Measurements from ENCODE around the gene RPS19BP1.
A peak's percentile ranks its signal among the peaks of the same experiment; 100 is the strongest.

RPS19BP1 gene, protein sequence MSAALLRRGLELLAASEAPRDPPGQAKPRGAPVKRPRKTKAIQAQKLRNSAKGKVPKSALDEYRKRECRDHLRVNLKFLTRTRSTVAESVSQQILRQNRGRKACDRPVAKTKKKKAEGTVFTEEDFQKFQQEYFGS

DNA sequence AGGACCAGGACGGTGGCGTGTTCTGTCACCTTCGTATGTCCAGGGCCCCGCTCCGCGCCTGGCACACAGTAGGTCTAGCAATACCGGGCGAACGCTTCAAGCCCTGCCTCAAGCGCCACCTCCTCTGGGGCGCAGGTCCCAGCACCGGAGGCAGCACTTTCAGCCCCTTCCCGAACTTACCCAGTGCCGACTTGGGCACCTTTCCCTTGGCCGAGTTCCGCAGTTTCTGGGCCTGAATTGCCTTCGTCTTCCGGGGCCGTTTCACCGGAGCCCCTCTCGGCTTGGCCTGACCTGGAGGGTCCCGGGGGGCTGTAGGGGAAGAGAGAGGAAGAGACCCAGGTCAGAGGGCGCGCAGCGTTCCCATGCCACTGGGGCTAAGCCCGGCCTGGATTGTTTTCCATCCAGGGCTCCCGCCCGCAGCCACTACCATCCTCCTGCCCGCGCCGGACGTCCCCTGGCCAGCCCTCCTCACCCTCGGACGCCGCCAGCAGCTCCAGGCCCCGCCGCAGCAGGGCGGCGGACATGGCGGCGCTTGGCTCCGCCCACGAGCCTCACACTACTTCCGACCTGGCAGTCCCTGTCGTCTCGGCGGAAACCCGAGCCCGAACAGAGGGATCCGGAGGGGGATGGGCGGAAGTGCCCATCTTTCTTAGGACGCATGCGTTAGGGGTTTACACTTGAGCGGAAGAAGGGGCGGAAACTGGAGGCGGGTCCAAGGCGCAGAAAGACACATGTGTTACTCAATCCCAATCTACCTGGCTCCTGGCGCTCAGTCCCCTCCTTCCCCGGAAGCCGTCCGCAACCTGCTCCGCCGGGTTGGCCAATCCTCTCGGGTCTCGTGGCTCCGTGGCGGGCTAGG is at the start of gene RPS19BP1:
TSS of gene RPS19BP1 (minus strand) at position 534 of the 859 bp plus-strand sequence. CDS start at position 524, 10 bp downstream.
- DNase-seq (ENCODE audit: low read depth) = peak; percentile 97

- no peak for DNase-seq (ENCODE audit: low read depth)
These were observed 48.8 kb upstream of the RPS19BP1 start for GRCh38 chr22:39581303-39581702.

DNA sequence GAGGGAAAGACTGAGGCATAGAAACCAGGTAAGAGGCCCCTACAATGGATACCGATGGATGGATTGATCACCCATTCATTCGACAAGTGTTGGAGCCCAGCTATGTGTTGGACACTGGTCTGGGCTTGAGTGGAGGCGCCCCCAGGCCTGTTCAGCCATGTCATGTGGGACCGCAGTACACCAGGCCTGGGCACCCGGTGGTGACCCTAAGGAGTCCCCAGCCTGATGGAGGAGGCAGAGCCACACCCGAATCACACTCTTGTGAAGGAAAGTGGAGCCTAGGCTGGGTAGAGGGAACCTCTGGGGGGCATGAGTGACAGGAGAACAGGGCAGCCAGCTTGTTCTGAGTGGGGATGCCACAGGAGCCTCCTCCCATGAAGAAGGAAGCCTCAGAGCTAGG is 48.2 kb upstream of the RPS19BP1 start:
- DNase-seq (ENCODE audit: low read depth) = no peak

DNA sequence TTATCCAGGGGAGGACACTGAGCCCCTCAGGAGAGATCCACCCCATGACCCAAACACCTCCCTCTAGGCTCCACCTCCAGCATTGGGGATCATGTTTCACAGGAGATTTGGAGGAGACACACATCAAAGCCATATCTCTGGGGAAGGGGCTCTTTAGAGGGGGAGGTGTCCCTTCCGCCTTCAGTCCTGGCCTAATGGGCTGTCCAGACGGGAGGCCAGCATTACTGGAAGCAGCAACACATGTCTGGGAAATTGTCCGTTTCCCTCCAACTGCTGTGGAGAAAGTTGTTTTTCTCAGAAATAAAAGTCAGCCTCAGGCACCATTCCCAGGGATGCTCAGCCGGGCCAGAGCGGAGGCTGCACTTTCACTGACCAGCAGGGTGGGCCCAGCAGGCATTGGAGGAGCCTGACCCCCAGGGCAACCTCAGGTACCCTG is 47.5 kb upstream of the RPS19BP1 start:
- DNase-seq (ENCODE audit: low read depth) = no peak

DNA sequence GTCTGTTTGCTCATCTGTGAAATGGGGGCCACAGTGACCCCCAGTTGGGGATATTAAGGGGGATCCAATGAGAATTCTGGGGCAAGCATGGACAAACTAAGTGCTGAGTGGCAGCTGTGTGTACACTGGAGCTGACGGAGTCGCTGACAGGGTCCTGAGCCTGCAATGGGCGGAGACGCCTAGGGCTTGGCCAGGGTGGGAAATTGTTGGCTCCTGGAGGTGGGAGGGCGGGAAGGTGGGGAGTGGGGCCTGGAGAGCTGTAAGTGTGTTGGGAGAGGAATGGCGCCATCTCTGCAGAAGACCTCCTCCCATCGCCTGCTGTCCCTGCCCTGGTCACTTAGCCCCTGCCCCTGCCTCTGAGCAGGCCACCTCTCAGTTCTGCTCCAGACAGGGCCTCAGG is 45.4 kb upstream of the RPS19BP1 start:
- no peak for DNase-seq (ENCODE audit: low read depth)

DNA sequence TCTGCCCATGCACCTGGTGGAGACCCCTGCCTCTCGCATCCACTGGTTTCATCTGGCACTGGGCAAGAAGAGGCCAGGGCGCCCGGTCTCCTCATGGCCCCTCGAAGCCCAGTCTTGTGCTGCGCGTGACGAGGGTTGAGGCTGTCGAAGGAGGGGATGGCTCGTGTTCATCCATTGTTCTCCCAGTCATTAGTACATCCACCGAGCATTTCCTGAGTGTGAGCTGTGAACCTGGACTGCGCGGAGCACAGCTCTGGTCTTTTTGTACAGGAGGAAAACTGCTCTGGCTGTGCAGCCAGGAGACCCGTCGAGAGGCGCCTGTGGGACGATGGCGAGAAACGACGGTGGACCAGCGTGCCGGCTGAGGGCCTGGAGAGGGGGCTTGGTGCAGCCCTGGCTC is 44.8 kb upstream of the RPS19BP1 start:
- no peak for DNase-seq (ENCODE audit: low read depth)

DNA sequence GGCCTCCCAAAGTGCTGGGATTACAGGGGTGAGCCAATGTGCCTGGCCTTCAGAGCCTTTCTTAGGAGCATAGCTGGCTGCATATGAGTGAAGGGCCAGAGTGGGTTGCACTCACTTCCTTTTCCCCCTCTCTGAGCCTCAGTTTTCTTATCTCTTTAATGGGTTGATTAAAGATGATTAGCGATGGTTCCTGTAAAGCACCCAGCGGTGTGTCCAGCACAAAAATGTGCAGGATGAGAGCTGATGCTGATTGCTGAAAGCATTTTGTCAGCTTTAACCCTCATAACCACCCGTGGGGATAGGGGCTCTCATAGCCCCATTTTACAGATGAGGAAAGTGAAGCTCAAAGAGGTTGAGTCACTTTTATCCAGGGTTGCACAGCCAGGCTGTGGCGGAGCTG is 43.5 kb upstream of the RPS19BP1 start:
- DNase-seq (ENCODE audit: low read depth) = no peak

DNA sequence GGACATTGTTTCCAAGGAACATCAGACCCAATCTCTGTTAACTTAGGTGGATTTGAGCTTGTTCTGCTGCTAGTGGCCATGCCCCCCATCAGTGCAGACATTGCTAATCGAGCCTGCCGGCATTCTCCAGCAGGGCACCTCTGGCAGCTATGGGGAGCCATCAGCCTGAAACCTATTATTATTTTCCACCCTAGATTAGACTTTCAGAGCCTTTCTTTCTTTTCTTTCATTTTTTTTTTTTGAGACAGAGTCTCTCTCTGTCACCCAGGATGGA is 42.9 kb upstream of the RPS19BP1 start:
- no peak for DNase-seq (ENCODE audit: low read depth)

- peak; percentile 83 for DNase-seq (ENCODE audit: low read depth)
These were observed 42.4 kb upstream of the RPS19BP1 start for GRCh38 chr22:39574779-39575551.

GRCh38 chr22:39571538-39571937 is 39.0 kb upstream of the RPS19BP1 start:
- no peak for DNase-seq (ENCODE audit: low read depth)

- DNase-seq (ENCODE audit: low read depth) = no peak
These were observed 38.1 kb upstream of the RPS19BP1 start, which contains the start of gene CACNA1I for GRCh38 chr22:39570665-39571064. CACNA1I (plus strand) TSS chr22:39570753; CDS start chr22:39570753, 0 bp downstream.

GRCh38 chr22:39570226-39570625 is 37.7 kb upstream of the RPS19BP1 start:
- DNase-seq (ENCODE audit: low read depth) = no peak

DNA sequence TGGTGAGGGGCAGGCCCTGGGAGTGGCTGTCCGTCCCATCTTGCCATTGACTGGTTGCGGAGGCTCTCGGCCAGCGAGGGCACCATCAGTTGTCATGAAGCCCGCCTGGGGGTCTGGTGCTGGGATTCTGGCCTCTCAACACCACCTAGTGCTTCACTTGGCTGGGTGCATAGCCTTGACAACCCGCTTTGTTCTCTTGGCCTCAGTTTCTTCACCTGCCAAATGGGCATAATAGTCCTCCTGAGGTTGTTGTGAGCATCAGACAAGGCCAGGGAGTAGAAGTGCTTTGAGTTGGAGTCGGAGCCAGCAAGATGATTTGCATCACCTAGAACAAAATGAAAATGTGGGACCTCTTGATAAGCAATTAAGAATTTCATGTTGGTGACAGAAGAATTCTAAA is 36.5 kb upstream of the RPS19BP1 start:
- DNase-seq (ENCODE audit: low read depth) = no peak

DNA sequence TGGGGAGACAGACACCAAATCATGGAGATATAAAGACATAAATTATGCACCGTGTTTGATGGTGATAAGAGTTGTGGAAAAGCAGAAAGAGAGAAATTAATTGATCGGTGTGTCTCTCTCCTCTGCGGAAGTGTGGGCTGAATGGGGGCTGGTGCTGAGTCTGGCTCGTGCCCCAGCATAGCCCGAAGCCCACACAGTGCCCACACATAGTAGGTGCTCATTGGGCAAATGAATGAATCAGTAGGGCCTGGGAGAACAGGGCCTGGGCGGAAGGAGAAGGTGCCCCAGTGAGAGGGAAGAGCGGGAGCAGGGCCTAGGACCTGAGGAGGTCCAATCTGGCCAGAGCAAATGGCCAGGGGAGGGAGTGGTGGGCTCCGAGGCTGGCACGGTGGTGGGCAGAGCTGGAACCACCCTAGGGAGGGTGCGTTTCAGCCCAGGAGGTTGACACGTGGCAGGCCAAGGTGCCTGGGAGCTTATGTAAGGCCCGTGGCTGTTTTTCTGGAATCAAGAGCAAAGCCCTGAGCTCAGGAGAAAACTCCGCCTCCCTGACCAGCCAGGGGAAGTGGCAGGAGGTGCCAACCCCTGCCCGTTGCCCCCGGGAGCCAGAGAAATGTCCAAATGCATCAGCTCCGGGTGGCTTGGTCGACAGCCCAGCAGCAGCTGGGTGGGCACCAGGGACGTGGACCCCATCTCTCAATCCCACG is 35.9 kb upstream of the RPS19BP1 start:
- DNase-seq (ENCODE audit: low read depth) = no peak

DNA sequence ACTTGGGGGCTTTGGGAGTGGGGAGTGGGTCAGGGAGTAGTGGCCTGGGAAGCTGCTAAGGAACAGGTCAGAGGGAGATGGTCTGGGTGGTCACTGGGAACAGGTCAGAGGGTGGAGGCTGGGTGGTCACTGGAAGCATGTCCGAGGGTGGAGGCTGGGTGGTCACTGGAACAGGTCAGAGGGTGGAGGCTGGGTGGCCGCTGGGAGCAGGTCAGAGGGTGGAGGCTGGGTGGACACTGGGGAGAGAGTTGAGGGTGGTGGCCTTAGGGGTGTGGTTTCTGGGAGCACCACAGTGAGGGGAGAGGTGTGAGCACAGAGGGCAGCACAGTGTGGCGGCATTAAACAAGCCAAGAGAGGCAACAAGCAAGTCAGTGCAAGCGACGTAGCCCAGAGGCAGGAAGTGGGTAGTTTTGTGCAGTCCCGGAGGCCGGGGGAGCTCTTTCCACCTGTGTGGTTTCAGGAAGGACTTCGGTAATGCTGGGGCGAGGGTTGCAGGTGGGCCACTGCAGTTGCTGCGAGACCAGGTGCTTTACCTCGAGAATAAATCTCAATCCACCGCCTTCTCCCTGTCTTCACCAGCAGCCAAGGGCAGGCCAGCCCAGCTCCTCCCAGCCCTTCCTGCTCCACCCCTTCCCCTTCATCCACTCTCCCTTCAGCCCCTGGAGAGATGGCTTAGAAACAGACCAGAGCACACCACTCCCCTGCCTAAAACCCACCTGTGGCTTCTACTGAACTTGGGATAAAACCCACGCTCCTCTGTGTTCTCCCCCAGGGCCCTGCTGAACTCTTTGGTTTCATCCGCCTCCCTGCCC is 34.8 kb upstream of the RPS19BP1 start:
- no peak for DNase-seq (ENCODE audit: low read depth)

DNA sequence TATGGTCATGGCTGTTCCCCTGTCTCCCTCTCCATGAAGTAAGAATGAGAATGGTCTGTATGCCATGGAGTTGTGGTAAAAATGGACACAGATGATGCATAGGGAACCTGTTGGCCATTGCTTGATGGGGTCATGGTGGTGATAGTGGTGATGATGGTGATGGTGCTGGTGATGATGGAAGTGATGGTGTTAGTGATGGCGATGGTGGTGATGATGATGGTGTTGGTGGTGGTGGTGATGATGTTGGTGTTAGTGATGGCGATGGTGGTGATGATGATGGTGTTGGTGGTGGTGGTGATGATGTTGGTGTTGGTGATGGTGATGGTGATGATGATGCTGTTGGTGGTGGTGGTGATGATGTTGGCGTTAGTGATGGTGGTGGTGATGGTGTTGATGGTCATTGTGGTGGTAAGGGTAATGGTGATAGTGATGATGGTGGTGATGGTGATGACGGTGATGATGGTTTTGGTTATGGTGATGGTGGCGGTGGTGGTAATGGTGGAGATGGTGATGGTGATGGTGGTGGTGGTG is 32.9 kb upstream of the RPS19BP1 start:
- DNase-seq (ENCODE audit: low read depth) = no peak

DNA sequence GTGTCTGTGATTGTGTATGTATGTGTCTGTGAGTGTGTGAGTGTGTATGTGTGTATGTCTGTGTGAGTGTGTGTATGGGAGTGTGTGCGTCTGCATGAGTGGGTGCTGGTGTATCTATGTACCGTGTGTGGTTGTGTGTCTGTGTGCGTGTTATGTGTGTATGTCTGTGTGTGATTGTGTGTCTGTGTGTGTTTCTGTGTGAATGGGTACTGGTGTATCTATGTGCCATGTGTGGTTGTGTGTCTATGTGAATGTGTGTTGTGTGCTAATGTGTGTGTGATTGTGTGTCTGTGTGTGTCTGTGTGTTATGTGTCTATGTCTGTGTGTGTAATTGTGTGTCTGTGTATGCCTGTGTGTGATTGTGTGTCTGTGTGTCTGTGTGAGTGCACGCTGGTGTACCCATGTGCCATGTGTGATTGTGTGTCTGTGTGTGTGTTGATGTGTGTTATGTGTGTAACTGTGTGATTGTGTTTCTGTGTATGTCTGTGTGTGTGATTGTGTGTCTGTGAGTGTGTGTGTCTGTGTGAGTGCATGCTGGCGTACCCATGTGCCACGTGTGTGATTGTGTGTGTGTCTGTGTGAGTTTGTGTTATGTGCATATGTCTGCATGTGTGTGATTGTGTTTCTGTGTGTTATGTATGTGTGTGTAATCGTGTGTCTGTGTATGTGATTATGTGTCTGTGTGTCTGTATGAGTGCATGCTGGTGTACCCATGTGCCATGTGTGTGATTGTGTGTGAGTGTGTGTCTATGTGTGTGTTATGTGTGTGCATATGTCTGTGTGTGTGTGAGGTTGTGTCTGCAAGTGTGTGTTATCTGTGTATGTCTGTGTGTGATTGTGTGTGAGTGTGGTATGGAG is 31.3 kb upstream of the RPS19BP1 start:
- no peak for DNase-seq (ENCODE audit: low read depth)

GRCh38 chr22:39562839-39563489 is 30.4 kb upstream of the RPS19BP1 start:
- DNase-seq (ENCODE audit: low read depth) = no peak

DNA sequence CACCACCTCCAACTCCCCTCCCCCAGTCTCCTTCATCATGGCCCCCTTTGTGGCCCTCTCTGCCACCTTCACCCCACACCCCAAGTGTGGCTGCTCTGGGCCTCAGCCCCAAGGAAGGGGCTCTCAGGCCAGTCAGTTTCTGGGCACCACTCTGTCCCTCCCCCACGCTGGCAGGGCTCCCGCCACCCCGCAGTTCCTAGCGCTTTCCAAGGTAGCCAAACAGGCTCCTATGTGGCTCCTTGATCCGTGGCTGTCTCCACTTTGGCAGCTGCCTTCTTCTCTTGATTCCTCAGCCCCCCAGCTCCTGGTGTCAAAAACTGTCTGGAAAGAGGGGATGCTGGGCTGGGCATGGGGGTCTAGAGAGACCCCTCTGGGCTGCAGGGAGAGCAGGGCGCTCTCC is 27.6 kb upstream of the RPS19BP1 start:
- no peak for DNase-seq (ENCODE audit: low read depth)
